HG02852 (cell line): ENCODE results near the gene CBLN4.

Experiments used
- ATAC-seq: cut with Tn5 transposase; IDR thresholded peaks from one replicate; pipeline ENCODE4 v1.9.1; 2021; ENCODE audit warnings: mild to moderate bottlenecking, moderate library complexity; ENCODE audit not compliant: unreplicated experiment

The CBLN4 gene

DNA sequence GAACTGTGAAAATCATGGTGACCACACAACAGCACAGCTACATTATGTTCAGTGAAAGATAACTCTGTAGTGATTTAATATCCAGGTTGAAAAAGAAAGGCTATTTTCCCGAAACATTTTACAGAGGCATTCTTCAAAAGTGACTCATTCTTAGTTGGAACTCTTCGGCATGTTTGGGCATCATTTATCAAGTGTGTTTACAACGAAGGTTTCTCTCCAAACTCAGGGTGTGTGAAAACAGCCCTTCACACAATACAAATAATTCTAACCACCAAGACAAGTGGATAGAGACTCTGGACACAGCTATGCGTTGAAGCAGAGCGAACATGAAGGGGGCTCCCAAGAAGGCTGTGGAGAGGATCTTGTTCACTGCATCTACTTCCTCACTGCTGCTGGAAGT lies 57.6 kb downstream of the CBLN4 start:
- no peak for ATAC-seq
